GM18858 (cell line): ENCODE measurements around the gene ZNF106.

ENCODE experiments used
- ATAC-seq: cut with Tn5 transposase; IDR thresholded peaks from one replicate; pipeline ENCODE4 v1.9.1; 2021; ENCODE audit not compliant: unreplicated experiment

Gene ZNF106

DNA sequence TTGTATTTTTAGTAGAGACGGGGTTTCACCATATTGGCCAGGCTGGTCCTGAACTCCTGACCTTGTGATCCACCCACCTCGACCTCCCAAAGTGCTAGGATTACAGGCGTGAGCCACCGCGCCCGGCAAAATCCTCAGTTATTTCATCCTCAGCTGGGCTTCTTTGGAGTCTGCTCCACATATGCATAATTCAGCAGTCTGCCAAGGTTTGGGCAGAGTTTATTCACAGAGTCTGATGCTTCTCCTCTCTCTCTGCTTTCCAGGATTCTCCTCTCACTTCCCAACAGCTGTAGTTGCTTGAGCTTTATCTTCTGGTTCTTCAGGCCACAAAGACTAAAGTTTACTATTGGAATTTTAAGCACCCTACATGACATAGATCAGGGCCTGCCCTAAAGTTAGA is 8.2 kb downstream of the ZNF106 start:
- ATAC-seq = no peak

DNA sequence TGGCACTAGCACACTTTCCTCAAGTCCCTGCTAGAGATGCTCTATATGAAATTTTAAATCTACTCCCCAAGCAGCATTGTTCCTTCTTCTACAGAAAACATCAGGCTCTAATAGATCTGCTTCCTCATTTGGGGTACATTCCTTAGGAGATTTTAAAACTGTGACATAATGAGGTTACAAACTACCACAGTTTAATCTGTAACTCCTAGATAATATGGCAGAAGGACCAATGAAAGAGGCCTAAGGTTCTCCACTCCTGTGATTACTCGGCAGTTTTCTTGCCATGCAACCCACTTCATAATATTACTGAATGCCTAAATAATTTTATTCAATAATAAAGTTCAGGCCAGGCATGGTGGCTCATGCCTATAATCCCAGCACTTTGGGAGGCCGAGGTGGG is 16.1 kb downstream of the ZNF106 start:
- no peak for ATAC-seq

DNA sequence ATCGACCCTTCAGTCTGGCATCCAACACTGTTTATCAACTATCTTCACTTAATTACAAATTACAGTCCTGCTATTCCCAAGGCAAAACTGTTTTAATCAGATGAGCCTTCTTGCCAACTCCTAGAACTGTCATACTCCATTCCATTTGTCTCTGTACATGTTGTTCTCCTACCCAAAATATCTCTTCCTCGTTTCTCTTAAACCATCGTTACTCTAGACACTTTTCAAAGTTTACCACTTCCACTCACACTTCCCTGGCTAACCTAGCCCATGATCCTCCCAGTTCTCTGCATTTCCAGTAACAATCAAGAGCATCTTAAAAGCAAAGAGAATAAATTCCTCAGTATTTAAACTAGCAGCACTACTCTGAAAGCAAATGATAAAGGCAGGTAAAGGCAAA is 19.9 kb downstream of the ZNF106 start:
- ATAC-seq = no peak

DNA sequence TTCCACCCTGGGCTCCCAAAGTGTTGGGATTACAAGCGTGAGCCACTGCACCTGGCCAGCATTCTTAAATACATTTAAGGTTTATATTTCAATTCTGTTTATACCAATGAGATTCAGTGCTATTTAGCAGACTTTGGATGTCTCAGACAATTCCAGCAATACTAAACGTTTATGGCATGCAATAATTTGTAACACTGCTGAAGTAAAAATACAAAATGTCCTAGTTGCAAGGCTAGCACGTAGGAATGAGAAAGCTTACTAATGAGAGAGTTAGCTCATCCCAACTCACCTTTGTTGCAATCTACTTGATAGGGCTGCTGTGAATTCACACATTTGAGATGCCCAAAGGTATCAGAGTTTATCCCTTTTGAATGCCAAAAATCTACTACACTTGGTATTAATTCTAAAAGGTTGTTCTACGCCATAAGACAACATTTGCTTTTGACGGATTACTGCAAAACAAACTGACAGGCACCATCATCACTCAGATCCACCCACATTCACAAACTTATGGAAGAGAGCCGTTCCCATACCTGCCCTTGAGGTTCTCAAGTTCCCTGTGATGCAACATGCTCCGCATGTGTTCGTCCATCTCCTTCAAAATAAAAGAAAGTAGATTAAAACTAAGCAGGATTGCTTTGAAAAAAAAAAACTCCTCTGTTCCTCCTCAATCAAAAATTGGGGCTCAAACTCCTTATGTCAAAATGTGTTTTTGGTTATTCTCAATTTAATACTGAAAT is 25.3 kb downstream of the ZNF106 start:
- ATAC-seq = no peak

DNA sequence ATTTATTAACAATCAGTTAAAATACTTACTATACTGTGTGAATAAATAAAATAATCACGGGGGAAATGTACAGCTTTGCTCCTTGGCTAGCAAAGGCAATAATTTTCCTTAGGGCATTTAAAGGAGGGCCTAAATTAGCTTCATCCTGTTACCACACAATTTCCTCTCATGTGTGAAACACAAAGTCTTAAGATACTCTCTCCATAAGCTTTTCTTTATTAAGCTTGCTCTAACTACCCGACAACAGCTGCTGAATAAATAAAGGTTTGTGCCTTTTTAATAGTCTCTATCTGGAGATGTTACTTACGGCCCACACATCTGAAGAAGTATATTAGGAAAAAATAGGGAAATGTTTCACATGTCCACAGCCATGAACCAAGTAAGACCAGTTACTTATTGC is 29.7 kb downstream of the ZNF106 start:
- ATAC-seq = no peak

DNA sequence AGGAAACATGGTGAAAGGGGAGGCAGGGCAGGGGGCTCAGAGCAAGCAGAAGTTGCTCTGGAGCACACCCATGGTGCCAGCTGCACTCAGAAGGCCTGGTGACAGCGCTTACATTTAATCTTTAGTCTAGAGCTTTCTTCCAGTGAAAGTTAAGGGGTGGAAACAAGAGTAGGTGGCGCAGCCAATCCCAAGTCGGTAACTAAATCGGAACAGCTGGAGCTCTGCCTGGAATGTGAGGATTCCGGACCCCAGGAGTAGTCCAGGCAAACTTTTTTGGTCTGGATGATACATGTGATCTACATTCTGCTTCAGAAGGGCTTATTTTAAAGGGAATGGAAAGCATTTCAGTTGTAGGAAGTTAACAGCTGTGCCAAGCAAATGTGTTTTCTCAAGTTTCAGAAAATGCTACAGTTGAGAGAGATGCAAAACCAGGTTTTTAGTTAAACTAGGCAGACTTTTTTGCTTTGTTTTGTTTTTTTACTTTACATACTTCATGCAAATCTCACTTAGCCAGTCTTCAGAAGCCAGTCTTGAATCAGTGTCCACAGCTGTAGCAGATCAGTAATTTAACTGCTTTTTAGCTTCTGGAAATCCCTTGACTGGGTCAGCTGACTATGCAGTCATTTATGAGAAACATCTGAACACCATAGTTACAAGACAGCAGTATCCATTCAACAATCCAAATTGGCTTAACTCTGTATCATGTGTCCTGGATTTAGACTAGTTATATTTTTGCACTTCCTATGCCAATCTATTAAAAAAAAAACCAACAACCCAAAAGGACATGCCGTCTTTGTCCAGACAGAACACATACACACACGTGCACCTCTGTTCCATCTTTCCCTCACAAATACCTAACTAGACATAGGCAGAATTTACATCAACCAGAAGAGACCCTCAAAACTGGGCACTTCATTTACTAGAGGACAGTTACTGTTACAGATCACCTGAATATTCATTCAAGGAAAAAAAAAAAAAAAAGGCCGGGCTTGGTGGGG is 33.2 kb downstream of the ZNF106 start:
- ATAC-seq = peak; percentile 63

DNA sequence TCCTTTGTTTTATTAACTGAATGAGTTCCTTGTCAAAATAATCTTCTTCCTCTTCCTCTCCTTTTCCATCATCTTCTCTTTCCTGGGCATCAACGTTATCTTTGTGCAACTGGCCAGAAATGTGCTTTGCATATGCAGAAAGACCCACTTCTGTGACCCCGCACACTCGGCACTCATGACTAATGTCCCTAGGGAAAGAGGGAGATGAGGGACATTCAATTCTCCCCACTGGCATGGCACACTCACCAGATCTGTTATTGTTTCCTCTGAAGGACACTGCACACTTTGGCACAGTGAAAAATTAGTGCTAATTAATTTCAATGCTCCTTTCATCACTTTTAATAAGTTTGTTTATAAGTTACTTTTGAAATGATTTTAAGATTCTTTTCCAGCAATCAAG is 34.0 kb downstream of the ZNF106 start:
- ATAC-seq = no peak

DNA sequence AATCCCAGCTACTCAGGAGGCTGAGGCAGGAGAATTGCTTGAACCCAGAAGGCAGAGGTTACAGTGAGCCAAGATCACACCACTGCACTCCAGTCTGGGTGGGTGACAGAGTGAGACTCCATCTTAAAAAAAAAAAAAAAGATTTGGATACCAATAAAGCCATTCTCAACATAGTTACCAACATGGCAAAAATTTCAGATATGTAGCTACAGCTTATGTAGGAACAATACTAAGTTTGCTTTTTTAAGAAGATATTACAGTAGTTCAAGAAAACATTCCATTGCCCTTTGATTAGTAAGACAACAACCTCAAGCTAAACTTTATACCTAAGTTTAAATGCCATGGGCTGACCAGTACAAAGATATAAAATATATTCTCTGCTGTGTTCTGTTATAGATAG is 34.4 kb downstream of the ZNF106 start:
- no peak for ATAC-seq

DNA sequence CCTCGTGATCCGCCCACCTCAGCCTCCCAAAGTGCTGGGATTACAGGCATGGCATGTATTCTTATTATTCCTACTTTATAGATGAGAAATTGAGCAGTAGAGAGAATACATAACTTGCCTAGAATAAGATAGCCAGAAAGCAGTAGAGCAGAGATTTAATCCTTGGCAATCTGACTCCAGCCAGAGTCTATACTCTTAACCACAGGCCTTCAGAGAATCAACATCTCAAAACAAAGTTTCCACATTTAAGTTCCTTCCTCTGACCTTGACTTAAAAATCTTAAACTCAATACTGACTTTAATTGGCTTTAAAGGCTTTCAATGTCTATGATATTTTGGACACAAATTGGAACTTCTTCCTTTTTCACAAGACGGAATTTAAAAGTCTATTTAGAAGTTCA is 37.1 kb downstream of the ZNF106 start:
- no peak for ATAC-seq

DNA sequence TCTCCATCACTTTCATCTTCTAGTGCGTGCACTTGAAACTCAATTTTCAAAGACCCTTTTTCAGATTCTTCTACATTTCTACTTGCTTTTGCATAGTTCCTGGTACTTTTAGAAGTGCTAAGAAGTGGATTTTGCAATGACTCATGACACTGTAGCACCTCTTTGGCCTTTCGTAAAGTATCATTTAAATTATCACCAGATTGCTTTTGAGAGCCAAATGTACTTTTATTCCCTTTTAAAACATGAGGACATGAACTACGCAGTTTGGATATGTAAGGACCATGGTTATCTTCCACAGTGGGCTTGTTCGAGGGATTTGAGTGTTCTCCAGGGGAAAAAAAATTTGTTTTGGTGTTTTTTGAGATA is 40.5 kb downstream of the ZNF106 start:
- ATAC-seq = no peak

DNA sequence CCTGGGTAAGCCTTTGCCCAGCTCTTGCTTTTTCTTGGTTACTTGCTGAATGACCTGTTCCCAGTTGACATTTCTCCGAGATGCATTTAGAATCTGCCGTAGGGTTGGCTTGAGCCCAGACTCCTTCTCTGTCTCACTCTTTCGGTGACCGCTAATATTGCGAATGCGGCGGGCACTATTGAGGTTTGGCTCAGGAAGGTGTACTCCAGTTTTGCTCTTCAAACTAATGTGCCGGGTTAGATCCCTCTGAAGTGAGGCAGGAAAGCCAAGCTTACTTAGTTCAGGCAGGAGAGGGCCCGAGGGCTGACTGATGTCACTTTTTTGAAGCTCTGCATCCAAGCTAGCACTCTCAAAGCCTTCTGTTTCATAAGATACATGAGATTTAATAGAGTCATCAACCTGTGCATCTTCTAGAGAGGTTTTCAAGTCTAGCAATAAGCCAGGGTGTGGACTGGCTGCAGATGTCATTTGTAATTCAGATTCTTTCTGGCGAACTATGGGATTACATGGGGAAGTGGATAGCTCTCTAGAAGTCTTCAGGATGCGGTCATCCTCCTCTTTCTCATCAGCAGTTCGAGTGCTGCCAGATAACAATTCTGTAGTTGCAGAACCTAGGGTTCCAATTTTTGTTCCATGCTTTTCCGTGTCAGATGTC is 41.0 kb downstream of the ZNF106 start:
- no peak for ATAC-seq

DNA sequence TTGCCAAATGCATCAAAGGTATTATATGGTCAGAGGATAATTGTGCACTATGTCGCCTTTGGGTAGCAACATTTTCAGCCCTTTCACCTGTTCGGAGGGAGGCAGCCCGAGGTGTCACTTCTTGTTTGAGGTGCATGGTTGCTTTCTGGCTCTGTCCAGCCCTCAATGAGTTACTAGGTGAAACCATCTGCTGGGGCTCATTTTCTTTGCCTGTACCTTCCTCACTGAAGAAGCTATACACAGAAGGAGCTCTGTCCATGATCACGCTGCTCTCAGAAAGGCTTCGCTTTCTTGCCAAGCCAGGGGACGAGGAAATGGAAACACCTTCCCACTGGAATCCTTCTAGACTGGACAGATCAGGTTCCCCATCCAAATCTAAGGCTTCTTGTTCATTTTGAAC is 42.7 kb downstream of the ZNF106 start:
- no peak for ATAC-seq

DNA sequence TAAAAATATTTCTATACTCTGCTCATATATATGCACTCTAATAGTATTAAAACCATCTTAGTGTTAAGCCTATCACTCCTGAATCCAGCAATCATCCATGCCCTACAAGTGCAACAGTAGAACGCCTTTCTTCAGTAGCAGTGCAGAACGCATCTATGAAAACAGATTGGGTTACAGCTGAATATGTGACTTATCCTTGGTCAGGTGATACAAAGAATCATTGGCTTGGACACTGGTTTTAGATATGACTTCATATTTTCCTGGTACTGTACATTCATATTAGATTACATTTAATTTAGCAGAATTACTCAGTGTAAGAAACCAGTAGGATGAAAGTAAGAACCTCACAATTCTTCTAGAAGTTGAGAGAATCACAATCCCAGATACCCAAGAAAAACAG is 43.3 kb downstream of the ZNF106 start:
- no peak for ATAC-seq

DNA sequence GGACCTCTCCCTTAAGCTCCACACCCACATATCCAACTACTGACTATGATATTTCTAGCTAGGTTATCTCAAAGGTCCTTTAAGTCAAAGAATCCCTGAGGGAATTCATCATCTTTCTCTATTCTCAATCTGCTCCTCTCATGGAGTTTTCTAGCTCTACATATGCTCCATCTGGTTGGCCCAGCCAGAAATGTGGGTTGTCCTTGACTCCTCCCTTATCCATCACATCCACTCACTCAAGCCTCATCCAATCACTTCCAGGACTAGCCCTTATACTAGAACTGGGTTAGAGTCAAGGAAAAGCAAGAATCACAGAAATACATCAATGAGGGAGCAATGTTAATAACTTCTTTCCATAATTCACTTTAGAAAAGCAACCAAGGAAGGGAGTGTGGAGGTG is 45.4 kb downstream of the ZNF106 start:
- ATAC-seq = no peak

DNA sequence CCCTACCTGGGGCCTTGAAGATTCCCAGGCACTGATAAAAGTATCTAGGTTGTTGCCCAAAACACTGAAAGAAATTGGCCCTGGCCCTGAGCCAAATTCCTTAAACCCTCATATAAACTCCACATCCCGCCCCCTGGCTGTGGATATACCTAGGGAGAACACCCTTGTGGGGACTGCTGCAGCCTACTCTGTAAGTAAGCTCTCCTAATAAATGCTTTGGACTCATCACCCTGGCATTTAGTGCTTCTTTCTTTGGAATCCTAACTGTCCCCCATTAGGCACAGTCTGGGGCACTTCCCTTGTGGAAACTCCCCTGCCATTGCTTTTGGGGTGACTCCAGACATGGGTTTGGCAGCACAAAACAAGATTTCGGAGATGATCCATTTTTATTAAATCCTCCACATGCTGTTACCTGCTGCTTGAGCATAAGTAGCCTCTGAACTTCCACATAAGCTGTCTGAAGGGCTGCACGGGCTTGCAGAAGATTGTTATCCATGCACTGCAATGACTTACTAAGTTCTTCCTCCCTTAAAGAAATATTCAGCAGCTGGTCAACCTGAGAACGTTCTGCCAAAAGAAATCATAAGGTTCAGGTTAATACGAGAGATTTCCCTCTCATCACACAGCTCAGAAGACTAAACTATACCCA is 46.4 kb downstream of the ZNF106 start:
- ATAC-seq = no peak

DNA sequence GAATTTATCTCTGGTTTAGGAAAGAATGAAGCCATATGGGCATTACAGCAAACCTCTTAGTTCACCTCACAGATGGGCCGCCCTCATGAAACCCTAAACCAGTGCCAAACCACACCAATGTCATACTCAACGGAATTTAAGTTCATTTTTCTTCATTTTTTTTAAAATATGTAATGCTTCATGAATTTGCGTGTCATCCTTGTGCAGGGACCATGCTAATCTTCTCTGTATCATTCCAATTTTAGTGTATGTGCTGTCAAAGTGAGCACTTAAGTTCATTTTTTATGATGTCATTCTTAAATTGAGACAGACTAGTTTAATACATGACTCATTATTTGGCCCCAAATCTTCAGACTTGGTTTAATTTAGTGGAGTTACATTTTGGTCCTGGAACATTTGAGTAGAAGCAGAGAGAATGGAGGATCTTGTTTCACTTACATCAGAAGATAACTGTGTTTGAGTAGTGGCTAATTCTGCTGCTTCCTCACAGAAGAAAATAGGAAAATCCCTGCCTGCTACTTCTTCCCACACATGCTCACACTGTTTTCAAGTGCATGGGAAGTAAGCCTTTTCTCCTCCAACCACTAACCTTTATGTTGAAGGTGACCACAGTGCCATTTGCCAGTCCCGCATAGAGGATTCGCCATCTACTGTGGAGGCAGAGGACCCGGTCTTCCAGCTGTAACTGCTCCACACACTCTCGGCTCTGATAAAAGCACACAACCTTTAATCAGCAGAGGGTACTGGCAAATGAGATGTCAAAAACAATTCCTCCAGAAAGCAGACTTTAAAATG is 63.3 kb downstream of the ZNF106 start:
- no peak for ATAC-seq

DNA sequence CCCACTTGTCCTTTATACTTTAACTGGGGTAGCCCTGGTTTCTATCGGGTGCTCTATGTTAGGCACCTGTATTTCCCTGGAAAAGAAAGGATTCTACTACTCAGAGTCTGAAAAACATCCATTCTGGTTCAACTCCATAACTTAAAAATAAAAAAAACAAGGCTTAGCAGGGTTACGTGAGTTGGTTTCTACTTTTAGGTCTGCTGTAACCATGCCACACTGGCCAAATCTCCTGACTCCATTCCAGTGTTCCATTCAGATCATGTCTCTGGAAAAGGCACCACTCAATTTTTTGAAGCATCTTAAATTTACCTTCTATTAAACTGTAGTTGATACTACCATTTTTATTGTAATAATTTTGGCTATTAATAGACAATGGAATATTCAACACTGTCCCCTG is 69.6 kb downstream of the ZNF106 start:
- ATAC-seq = no peak

DNA sequence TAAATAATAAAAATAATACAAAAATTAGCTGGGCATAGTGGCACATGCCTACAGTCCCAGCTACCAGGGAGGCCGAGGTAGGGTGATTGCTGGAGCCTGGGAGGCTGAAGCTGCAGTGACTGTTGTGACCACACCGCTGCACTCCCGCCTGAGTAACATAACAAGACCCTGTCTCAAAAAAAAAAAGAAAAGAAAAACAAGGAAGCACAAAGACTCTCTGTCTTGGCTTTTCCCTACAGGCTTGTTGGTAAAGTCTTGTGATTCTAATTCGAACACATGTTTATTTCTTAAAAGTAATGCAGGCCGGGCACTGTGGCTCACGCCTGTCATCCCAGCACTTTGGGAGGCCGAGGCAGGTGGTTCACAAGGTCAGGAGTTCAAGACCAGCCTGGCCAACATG is 71.6 kb downstream of the ZNF106 start:
- ATAC-seq = no peak

DNA sequence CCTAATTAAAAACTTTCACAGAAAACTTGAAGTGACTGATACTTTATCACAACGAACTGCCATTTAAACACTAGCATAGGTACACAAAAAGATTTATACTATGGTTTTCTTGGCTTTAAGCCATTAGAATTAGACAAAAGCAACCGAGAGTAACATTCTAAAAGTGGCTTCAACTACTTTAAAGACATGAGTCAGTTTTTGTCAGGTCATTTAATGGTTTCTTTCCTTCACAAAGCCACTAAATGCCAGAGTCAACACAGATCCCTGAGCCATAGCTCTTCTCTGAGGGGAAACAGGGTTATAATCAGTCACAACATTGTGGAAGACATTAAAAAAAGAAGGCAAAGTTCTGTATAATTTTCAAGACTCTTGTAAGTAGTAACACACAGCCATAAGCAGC is 77.0 kb downstream of the ZNF106 start:
- no peak for ATAC-seq

DNA sequence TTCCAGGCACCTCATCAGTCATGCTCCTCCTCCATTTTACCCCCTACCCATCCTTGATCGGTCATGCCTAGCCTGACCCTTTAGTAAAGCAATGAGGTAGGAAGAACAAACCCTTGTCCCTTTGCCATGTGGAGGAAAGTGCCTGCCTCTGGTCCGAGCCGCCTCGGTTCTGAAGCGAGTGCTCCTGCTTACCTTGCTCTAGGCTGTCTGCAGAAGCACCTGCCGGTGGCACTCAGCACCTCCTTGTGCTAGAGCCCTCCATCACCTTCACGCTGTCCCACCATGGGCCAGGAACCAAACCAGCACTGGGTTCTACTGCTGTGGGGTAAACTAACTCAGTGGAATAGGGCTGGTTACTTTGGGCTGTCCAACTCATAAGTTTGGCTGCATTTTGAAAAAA is 79.1 kb downstream of the ZNF106 start:
- ATAC-seq = no peak

DNA sequence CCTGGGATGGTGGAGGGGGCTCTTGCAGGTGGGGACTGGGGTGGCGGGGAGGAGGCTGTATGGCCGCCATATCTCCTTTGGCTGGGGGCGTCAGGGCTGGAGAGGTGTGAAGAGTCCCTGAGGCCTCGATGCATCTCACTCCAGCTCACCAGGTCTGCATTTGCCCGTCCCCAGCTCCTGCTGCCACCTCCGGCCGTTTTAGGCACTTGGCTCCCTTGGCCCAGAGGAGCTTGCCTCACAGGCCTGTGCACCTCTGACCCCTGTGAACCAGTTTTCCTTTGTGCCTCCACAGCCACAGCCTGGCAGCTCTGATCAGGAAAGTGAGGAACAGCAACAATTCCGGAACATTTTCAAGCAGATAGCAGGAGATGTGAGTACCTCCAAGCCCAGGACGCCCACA is 81.9 kb downstream of the ZNF106 start:
- no peak for ATAC-seq
